ENCODE results near the gene PRDM11.

GRCh38 chr11:45142241-45143055 is 4.0 kb upstream of the PRDM11 start:
- no peak for TF ChIP-seq RFX5 (IDR thresholded peaks at IDR 0.05; ENCODE audit: low read depth, low read length)
- no peak for TF ChIP-seq POLR2A (IDR thresholded peaks at IDR 0.05; ENCODE audit: low read depth, low read length)
- TF ChIP-seq MAZ (IDR thresholded peaks at IDR 0.05; ENCODE audit: borderline replicate concordance, low read depth, low read length), result no peak
- TF ChIP-seq CEBPB (IDR thresholded peaks at IDR 0.05; ENCODE audit: low read depth, low read length), result no peak
- no peak for TF ChIP-seq CTCF (conservative IDR thresholded peaks at IDR 0.05; ENCODE audit: low read depth, low read length)
- no peak for TF ChIP-seq MAFK (IDR thresholded peaks at IDR 0.05; ENCODE audit: low read depth, low read length)
- no peak for TF ChIP-seq MXI1 (IDR thresholded peaks at IDR 0.05; ENCODE audit: borderline replicate concordance, low read depth, low read length)
- TF ChIP-seq BHLHE40 (IDR thresholded peaks at IDR 0.05; ENCODE audit: low read depth, low read length), result no peak
- TF ChIP-seq CHD1 (IDR thresholded peaks at IDR 0.05; ENCODE audit: low read depth, low read length), result no peak
- no peak for TF ChIP-seq RCOR1 (IDR thresholded peaks at IDR 0.05; ENCODE audit: insufficient replicate concordance, low read length)
